Measurements from ENCODE around the gene COBL. TPM values are rescaled to one million over a fixed set of nuclear protein-coding genes. Genes with fewer than 3 reads are reported as not detected.

Gene COBL
- total and polyA plus RNA-seq, 2 of the 8 experiments (the other 6 are each of a cell fraction or from before 2014, with no cell fraction given), result 13.8 to 40.4 TPM

DNA sequence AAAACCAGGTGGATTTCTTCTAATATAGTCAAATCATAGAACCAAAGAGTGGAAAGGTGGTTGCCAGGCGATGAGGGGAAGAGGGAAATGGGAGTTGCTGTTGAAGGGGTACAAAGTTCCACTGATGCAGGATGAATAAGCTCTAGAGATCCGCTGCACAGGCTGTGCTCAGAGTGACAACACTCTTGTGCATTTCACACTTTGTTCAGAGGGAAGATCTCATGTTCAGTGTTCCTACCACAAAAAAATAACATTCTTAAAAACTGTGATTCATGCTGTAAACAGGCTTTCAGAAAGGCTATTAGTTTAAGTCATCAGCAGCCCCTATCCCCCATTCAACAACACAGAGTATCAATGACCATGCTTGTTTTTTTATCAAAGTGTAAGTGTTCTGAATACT lies 213.8 kb downstream of the COBL start:
- WGBS, 2 experiments (ENCODE audit: extremely low coverage in 1 of 2, insufficient coverage in 1 of 2, insufficient read length in 1 of 2, insufficient replicate concordance in 2 of 2, low coverage in 1 of 2, low lambda C conversion rate in 2 of 2, missing lambda C conversion rate in 1 of 2), result 89% methylated on average over 2 of the region's 2 CpGs; no CpG with 5 or more reads in 1 of the 2 experiments
- H3K14ac ChIP-seq (ENCODE audit: insufficient read length), result no peak overlapping the region

More for the DNA sequence above, 213.8 kb downstream of the COBL start:
- Histone ChIP-seq H3K18ac (ENCODE audit: extremely low read depth, low read length) (no peak overlapping the region), H2BK120ac (replicated peaks; ENCODE audit: low read depth, low read length) (no peak overlapping the region), H3K4me3 (ENCODE audit: extremely low read depth in 1 of 4, insufficient read depth in 2 of 4, low read depth in 3 of 4, low read length in 4 of 4) (no peak overlapping the region), H2AK5ac (ENCODE audit: low read depth, low read length) (no peak overlapping the region), H3K23ac (ENCODE audit: insufficient read length) (no peak overlapping the region), H3K4ac (replicated peaks; ENCODE audit: insufficient read length, low read depth, low read length) (no peak overlapping the region), H3K36me3 (ENCODE audit: control insufficient read depth in 2 of 4, insufficient read depth in 4 of 4, low read length in 3 of 4) (no peaks in the 10 kb centered on the region), H3K56ac (replicated peaks; ENCODE audit: insufficient read length, low read depth, low read length) (no peak overlapping the region), H4K20me1 (replicated peaks in 1 of 2; ENCODE audit: control insufficient read depth in 1 of 2, insufficient read depth in 2 of 2, low read length in 2 of 2) (no peaks in the 10 kb centered on the region), H3K9me3 (ENCODE audit: insufficient read depth in 2 of 2, low read depth in 1 of 2, low read length in 1 of 2) (peaks cover 0 to 6% of the 10 kb centered on the region in 2 experiments; a peak in 1 of 4 replicates), H2BK5ac (ENCODE audit: low read depth, low read length) (no peak overlapping the region), H3K79me2 (ENCODE audit: control insufficient read depth in 1 of 2, insufficient read depth in 2 of 2, low read length in 2 of 2) (no peaks in the 10 kb centered on the region), H2BK20ac (ENCODE audit: low read length) (no peak overlapping the region), H2BK12ac (ENCODE audit: low read depth, low read length) (no peak overlapping the region), H3K79me1 (ENCODE audit: low read depth, low read length) (no peaks in the 10 kb centered on the region), H3K27ac (ENCODE audit: low read depth, low read length) (no peak overlapping the region), H3K23me2 (ENCODE audit: low read depth, low read length) (no peaks in the 10 kb centered on the region), H3K27me3 (replicated peaks in 1 of 4; ENCODE audit: control insufficient read depth in 3 of 4, extremely low read depth in 1 of 4, insufficient read depth in 3 of 4, low read length in 3 of 4) (no peaks in the 10 kb centered on the region), H4K5ac (ENCODE audit: insufficient read length, low read depth, low read length) (no peak overlapping the region), H3K4me1 (replicated peaks in 1 of 4; ENCODE audit: control insufficient read depth in 3 of 4, insufficient read depth in 4 of 4, low read length in 3 of 4) (peaks cover 0 to 3% (median under 1%) of the 10 kb centered on the region in 4 experiments; a peak in 1 of 7 replicates), H3K4me2 (ENCODE audit: insufficient read depth in 1 of 2, low read depth in 2 of 2, low read length in 2 of 2) (no peak overlapping the region), H4K91ac (replicated peaks; ENCODE audit: insufficient read length, low read length) (no peak overlapping the region), H3K9ac (replicated peaks in 1 of 4; ENCODE audit: extremely low read depth in 1 of 4, low read depth in 3 of 4, low read length in 3 of 4) (no peak overlapping the region), H2BK15ac (ENCODE audit: low read length) (no peak overlapping the region), H4K8ac (ENCODE audit: extremely low read depth, insufficient read depth, low read length) (no peak overlapping the region), H2AFZ (ENCODE audit: low read length) (no peak overlapping the region)
- CTCF ChIA-PET (ENCODE audit: partially characterized antibody), result interaction anchor here (1.1 kb wide), 1 partner anchor 124 kb away, joined by 3 read pairs; no protein-coding TSS in a partner anchor
- POLR2A ChIA-PET (ENCODE audit: partially characterized antibody), result no interaction called here
- TF ChIP-seq RFX5 (IDR thresholded peaks at IDR 0.05; ENCODE audit: borderline replicate concordance, low read depth, low read length) (no peak), TBP (IDR thresholded peaks at IDR 0.05; ENCODE audit: low read depth, low read length) (no peak), GTF2F1 (IDR thresholded peaks at IDR 0.05; ENCODE audit: borderline replicate concordance, low read depth, low read length) (no peak), YY1 (IDR thresholded peaks at IDR 0.05; ENCODE audit: low read depth, low read length) (no peak), SP2 (IDR thresholded peaks at IDR 0.05; ENCODE audit: low read length) (no peak), SAP30 (IDR thresholded peaks at IDR 0.05; ENCODE audit: insufficient read depth, insufficient replicate concordance, low read length) (no peak), EZH2 (IDR thresholded peaks at IDR 0.05; ENCODE audit: low read depth, low read length, severe bottlenecking) (no peak), JUN (IDR thresholded peaks at IDR 0.05; ENCODE audit: low read depth, low read length) (no peak), SUZ12 (IDR thresholded peaks at IDR 0.05; ENCODE audit: low read length) (no peak)
- no peak for FAIRE-seq
- no peak for DNase-seq (ENCODE audit: low read depth in 1 of 2, low spot score in 2 of 2)
